Cardiac fibroblast (primary cell): Measurements from ENCODE around the gene GSKIP.

Experiments used
- DNase-seq, 2 donors: peaks; one replicate each; pipeline versions ENCODE4 v3.0.0 to v3.0.0-alpha.2; 2010; ENCODE audit warnings: low read depth in 2 of 2
- H3K4me3 ChIP-seq, 2 donors: replicated peaks in 1 of 2; 1 replicate in 1 of 2; 2 replicates in 1 of 2; pipeline ENCODE4 v1.5.1; 2011; ENCODE audit warnings: low read depth in 2 of 2, low read length in 2 of 2, mild to moderate bottlenecking in 2 of 2, moderate library complexity in 1 of 2
- CTCF ChIP-seq: IDR thresholded peaks from one replicate; pipeline ENCODE4 v1.5.1; 2011; ENCODE audit warnings: low read depth, mild to moderate bottlenecking, low read length, inconsistent platforms

The GSKIP gene

DNA sequence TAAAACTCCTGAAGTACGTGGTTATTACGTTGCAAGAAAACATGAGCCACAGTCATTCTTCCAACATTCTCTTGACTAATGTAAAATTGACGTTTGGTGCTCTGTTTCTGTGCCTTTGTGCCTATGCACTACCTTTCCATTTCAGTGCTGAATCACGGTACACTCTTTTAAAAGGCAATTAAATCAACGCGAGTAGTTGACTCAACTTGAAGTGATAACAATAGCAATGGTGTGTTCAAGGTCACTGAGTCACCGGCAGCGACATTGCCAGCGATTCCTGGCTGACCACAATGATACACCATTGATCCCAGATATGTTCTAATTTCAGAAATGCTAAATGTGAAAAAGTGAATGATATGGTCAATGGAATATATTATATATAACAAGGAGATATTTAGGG is 46.4 kb downstream of the GSKIP start:
- DNase-seq: no peak
- H3K4me3 ChIP-seq: no peak overlapping the region
- TF ChIP-seq CTCF: no peak

- TF ChIP-seq CTCF: no peak
- DNase-seq: no peak
These were observed 46.8 kb downstream of the GSKIP start for GRCh38 chr14:96410119-96410518.

GRCh38 chr14:96413526-96413925 is 50.2 kb downstream of the GSKIP start:
- no peak overlapping the region for H3K4me3 ChIP-seq
- DNase-seq: no peak
- TF ChIP-seq CTCF: no peak

More at GRCh38 chr14:96410119-96410518, 46.8 kb downstream of the GSKIP start:
- H3K4me3 ChIP-seq: no peak overlapping the region

DNA sequence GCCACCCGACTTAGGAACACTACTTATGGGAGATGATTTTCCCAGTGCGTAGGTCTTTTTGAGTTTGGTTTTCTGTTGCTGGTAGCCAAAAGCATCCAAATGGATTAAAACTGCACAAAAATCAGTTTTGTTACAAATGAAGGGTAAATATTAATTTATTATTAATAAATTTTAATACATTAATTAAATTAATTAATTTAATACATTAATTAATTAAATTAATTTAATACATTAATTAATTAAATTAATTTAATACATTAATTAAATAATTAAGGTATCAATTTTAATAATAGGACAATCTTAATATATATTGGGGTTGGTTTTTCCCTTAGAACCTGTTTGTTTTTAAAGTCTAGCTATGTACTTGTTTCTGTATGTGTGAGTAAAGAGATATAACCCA is 52.2 kb downstream of the GSKIP start:
- no peak for TF ChIP-seq CTCF
- no peak overlapping the region for H3K4me3 ChIP-seq
- DNase-seq: no peak

DNA sequence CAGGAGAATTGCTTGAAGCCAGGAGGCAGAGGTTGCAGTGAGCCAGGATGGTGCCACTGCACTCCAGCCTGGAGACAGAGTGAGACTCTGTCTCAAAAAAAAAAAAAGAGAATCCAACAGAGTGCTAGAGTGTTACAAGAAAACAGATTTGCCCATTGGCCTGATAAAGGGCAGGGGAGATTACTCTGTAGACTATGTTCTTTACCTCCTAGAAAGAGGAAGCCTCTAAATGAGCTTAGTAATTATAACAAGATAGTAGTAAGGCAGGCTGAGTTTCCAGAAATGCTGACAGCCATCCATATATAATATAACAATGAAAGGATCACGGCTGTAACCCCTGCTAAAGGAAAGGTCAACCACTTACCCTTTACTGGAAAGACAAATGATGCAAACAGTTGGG is 53.0 kb downstream of the GSKIP start:
- H3K4me3 ChIP-seq: no peak overlapping the region
- no peak for DNase-seq
- no peak for TF ChIP-seq CTCF

- no peak for TF ChIP-seq CTCF
- DNase-seq: no peak
These were observed 53.9 kb downstream of the GSKIP start for GRCh38 chr14:96417254-96417653.

GRCh38 chr14:96418075-96418474 is 54.7 kb downstream of the GSKIP start:
- no peak for DNase-seq
- H3K4me3 ChIP-seq: no peak overlapping the region
- TF ChIP-seq CTCF: no peak

More at GRCh38 chr14:96417254-96417653, 53.9 kb downstream of the GSKIP start:
- no peak overlapping the region for H3K4me3 ChIP-seq
